ENCODE data around the gene LY6G5B.

Gene LY6G5B

DNA sequence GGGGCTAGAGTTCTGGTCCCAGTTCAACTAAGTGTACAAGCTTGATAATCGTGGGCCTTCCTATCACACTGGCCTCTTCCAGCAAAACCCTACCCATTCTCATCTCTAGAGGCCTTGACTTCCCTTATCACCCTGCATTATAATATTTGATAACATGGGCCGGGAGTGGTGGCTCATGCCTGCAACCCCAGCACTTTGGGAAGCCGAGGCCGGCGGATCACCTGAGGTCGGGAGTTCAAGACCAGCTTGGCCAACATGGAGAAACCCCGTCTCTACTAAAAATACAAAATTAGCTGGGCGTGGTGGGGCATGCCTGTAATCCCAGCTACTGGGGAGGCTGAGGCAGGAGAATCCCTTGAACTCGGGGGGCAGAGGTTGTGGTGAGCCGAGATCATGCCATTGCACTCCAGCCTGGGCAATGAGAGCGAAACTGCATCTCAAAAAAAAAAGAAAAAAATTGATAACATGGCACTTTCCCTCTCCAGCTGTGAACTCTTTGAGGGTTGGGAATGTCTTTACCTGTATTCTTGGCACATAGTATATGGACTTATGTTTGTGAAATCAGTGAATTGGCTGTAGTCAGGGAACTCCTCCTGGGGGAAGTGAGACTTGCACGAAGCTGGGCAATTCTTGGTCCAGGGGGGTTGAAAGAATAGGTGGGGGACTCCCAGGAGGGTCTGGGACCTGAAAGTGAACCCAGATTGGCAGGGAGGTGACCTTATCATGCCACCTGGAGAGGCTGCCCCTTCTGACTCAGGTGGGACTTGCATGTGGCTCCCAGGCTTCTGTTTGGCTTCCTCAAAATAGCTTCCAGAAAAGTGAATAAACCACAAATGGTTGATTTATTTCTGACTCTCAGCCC lies 8.3 kb upstream of the LY6G5B start:
- DNase-seq: no peak
- H3K4me2 ChIP-seq (ENCODE audit: low read depth, low read length): peak overlapping the region; percentile 94
- no peaks in the 10 kb centered on the region for H3K9me3 ChIP-seq (replicated peaks; ENCODE audit: insufficient read depth, low read length)
- H4K20me1 ChIP-seq (ENCODE audit: insufficient read depth, low read length): no peaks in the 10 kb centered on the region
- H3K27ac ChIP-seq (ENCODE audit: low read length): peak overlapping the region; percentile 54; the same call in 1 of the 2 replicates
- peak overlapping the region; percentile 78; the same call in 1 of the 2 replicates for H3K9ac ChIP-seq (ENCODE audit: low read length)
- peaks cover 65% of the 10 kb centered on the region for H3K79me2 ChIP-seq (ENCODE audit: low read length)
- H3K9me2 ChIP-seq (replicated peaks; ENCODE audit: insufficient read depth, low read length): no peaks in the 10 kb centered on the region
- peak overlapping the region; percentile 18; the same call in 1 of the 2 replicates for H2AFZ ChIP-seq (ENCODE audit: low read length)
- H3K4me1 ChIP-seq (ENCODE audit: low read length): peaks cover 36% of the 10 kb centered on the region
- TF ChIP-seq, protein P1, sequence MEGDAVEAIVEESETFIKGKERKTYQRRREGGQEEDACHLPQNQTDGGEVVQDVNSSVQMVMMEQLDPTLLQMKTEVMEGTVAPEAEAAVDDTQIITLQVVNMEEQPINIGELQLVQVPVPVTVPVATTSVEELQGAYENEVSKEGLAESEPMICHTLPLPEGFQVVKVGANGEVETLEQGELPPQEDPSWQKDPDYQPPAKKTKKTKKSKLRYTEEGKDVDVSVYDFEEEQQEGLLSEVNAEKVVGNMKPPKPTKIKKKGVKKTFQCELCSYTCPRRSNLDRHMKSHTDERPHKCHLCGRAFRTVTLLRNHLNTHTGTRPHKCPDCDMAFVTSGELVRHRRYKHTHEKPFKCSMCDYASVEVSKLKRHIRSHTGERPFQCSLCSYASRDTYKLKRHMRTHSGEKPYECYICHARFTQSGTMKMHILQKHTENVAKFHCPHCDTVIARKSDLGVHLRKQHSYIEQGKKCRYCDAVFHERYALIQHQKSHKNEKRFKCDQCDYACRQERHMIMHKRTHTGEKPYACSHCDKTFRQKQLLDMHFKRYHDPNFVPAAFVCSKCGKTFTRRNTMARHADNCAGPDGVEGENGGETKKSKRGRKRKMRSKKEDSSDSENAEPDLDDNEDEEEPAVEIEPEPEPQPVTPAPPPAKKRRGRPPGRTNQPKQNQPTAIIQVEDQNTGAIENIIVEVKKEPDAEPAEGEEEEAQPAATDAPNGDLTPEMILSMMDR (IDR thresholded peaks at IDR 0.05; ENCODE audit: low read length): no peak; the same call in 1 of the 2 replicates
- TF ChIP-seq EZH2 (optimal IDR thresholded peaks at IDR 0.05; ENCODE audit: low read depth, low read length) (no peak), EZH2phosphoT487 (IDR thresholded peaks at IDR 0.05; ENCODE audit: low read length) (no peak)
- H3K36me3 ChIP-seq (replicated peaks; ENCODE audit: insufficient read depth, low read length): no peaks in the 10 kb centered on the region
- H3F3A ChIP-seq (ENCODE audit: insufficient read depth, low read length): peaks cover 20% of the 10 kb centered on the region
- H3K4me3 ChIP-seq (ENCODE audit: low read length): peak overlapping the region; percentile 87
- no peaks in the 10 kb centered on the region for H3K27me3 ChIP-seq (replicated peaks; ENCODE audit: insufficient read depth, low read length)

DNA sequence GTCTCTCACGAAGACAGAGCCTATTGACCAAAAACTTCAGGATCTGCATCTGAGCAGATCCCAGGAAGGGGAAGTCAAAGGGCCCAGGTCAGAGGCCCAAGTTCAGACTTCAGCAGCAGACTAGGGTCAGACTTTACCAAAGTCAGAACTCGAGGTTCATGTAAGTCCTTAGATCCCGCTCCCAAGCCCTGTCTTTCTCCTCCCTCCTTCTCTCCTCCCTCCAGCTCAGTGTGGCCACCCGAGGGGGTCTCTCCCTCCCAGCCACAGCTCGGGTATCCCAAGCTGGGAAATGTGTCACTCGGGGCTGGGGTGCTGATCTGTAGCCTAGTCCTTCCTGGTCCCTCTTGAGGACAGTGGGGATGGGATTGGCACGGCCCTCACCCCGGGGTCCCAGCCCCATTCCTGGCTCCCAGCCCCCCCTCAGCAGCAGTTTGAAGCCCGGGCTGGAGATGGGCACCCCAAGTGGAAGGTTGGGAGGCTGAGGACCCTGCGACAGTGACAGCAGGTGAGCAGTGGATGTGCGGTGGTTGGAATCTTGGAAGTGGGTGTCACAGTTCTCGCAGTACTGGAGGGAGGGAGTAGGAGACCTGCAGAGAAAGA lies 7.6 kb upstream of the LY6G5B start:
- Histone ChIP-seq H3K4me2 (ENCODE audit: low read depth, low read length) (no peak overlapping the region), H3K79me2 (ENCODE audit: low read length) (peaks cover 72% of the 10 kb centered on the region), H3K4me1 (ENCODE audit: low read length) (peaks cover 40% of the 10 kb centered on the region), H3K27me3 (replicated peaks; ENCODE audit: insufficient read depth, low read length) (no peaks in the 10 kb centered on the region), H3K27ac (ENCODE audit: low read length) (no peak overlapping the region; the same call in 1 of the 2 replicates), H3F3A (ENCODE audit: insufficient read depth, low read length) (peaks cover 20% of the 10 kb centered on the region), H3K4me3 (ENCODE audit: low read length) (no peak overlapping the region), H3K9me3 (replicated peaks; ENCODE audit: insufficient read depth, low read length) (no peaks in the 10 kb centered on the region), H3K9me2 (replicated peaks; ENCODE audit: insufficient read depth, low read length) (no peaks in the 10 kb centered on the region), H3K36me3 (replicated peaks; ENCODE audit: insufficient read depth, low read length) (no peaks in the 10 kb centered on the region), H4K20me1 (ENCODE audit: insufficient read depth, low read length) (no peaks in the 10 kb centered on the region), H2AFZ (ENCODE audit: low read length) (no peak overlapping the region), H3K9ac (ENCODE audit: low read length) (no peak overlapping the region)
- TF ChIP-seq EZH2 (optimal IDR thresholded peaks at IDR 0.05; ENCODE audit: low read depth, low read length): no peak
- TF ChIP-seq, protein P1 (IDR thresholded peaks at IDR 0.05; ENCODE audit: low read length): no peak
- no peak for TF ChIP-seq EZH2phosphoT487 (IDR thresholded peaks at IDR 0.05; ENCODE audit: low read length)
- no peak for DNase-seq

DNA sequence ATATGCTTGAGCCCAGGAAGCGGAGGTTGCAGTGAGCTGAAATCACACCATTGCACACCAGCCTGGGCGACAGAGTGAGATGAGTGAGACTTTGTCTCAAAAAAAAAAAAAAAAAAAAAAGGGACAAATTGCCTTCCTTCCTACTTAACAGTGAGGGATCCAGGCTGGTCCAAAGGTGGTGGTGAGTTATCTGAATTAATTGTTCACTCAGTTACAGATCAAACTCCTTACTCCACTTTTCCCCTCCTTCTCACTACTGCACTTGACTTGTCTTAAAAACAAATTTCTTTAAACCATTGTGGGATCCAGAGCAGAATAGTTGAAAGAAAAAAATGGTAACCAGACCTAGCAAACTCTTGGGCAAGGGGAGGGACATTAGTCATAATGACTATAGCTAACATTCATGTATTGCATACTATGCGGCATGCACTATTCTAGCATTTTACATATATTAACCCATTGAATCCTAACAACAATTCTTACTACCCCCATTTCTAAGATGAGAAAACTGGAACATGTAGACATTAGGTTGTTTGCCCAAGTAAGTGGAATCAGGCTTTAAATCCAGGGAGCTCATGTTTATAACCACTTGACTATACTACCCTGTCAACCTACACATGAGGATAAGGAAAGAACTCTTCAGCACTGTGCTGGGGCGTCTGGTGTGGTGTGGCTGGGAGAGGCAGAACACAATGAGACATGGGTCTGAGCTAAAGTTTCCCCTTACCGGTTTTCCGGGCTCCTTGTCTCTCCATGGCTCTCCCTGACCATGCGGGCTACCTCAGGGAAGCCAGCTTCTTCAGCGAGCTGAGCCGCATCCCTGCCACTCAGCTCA lies 6.4 kb upstream of the LY6G5B start:
- H3K4me1 ChIP-seq (ENCODE audit: low read length): peaks cover 40% of the 10 kb centered on the region
- no peaks in the 10 kb centered on the region for H3K9me3 ChIP-seq (replicated peaks; ENCODE audit: insufficient read depth, low read length)
- peak overlapping the region; percentile 99 for H3K4me3 ChIP-seq (ENCODE audit: low read length)
- H3F3A ChIP-seq (ENCODE audit: insufficient read depth, low read length): peaks cover 20% of the 10 kb centered on the region
- no peak for DNase-seq
- peaks cover 6% of the 10 kb centered on the region; the same call in 1 of the 2 replicates for H3K36me3 ChIP-seq (replicated peaks; ENCODE audit: insufficient read depth, low read length)
- no peak for TF ChIP-seq EZH2 (optimal IDR thresholded peaks at IDR 0.05; ENCODE audit: low read depth, low read length)
- TF ChIP-seq EZH2phosphoT487 (IDR thresholded peaks at IDR 0.05; ENCODE audit: low read length): no peak
- TF ChIP-seq, protein P1 (IDR thresholded peaks at IDR 0.05; ENCODE audit: low read length): no peak
- peak overlapping the region; percentile 97 for H3K4me2 ChIP-seq (ENCODE audit: low read depth, low read length)
- H3K27ac ChIP-seq (ENCODE audit: low read length): no peak overlapping the region
- no peaks in the 10 kb centered on the region for H4K20me1 ChIP-seq (ENCODE audit: insufficient read depth, low read length)
- no peak overlapping the region for H2AFZ ChIP-seq (ENCODE audit: low read length)
- H3K27me3 ChIP-seq (replicated peaks; ENCODE audit: insufficient read depth, low read length): no peaks in the 10 kb centered on the region
- H3K9ac ChIP-seq (ENCODE audit: low read length): peak overlapping the region; percentile 100; the same call in 1 of the 2 replicates
- H3K9me2 ChIP-seq (replicated peaks; ENCODE audit: insufficient read depth, low read length): no peaks in the 10 kb centered on the region
- peaks cover 78% of the 10 kb centered on the region for H3K79me2 ChIP-seq (ENCODE audit: low read length)
